Measurements from ENCODE around the gene STK36. TPM values are rescaled to one million over a fixed set of nuclear protein-coding genes. Genes with fewer than 3 reads are reported as not detected.

The STK36 gene
- polyA plus RNA-seq, 1 experiment: 53.1 TPM

GRCh38 chr2:218732052-218732760, 60.3 kb downstream of the STK36 start:
- DNase-seq (ENCODE audit: low read depth, low spot score): no peak
- POLR2A ChIA-PET: interaction anchor here (1.1 to 1.5 kb wide), 4 partner anchors 10 to 77 kb away, joined by 4 to 7 read pairs (median 7); partner anchors contain the start of genes CYP27A1 and TTLL4
- H3K4me3 ChIP-seq (ENCODE audit: low read depth, low read length): no peak overlapping the region
- no peak for TF ChIP-seq CTCF (IDR thresholded peaks at IDR 0.05; ENCODE audit: low read depth, low read length)
- peak overlapping the region; percentile 95 for H3K27ac ChIP-seq (ENCODE audit: low read depth, low read length)
- peaks cover 4% of the 10 kb centered on the region; the same call in 1 of the 2 replicates for H3K9me3 ChIP-seq (ENCODE audit: control insufficient read depth, insufficient read depth, low read length)
- no peaks in the 10 kb centered on the region for H3K27me3 ChIP-seq (ENCODE audit: control insufficient read depth, insufficient read depth, low read length)
- CTCF ChIA-PET: interaction anchor here (0.6 to 2.6 kb wide), 9 partner anchors 11 to 248 kb away, joined by 3 to 22 read pairs (median 3); partner anchors contain the start of gene TTLL4

DNA sequence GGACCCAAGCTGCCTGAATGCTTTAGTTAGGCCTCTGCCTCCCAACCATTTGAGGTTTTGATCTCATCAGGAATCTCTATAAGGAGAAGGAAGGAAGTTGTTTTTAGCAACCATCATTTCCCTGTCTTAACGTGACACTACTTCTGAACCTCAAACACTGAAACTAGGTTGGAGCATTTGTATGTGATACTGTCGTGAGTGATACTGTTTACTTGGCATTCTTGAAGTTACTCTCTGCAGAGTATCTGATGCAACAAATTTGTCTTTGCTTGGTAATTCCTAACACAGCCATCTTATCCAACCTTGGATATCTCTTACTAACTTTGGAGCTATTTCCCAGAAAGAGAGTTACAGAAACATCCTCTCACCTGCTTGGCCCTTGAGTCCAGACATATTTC, 60.9 kb downstream of the STK36 start:
- no peak for TF ChIP-seq CTCF (IDR thresholded peaks at IDR 0.05; ENCODE audit: low read depth, low read length)
- Histone ChIP-seq H3K4me3 (ENCODE audit: low read depth, low read length) (no peak overlapping the region), H3K9me3 (ENCODE audit: control insufficient read depth, insufficient read depth, low read length) (no peaks in the 10 kb centered on the region), H3K27ac (ENCODE audit: low read depth, low read length) (peak overlapping the region; percentile 95), H3K27me3 (ENCODE audit: control insufficient read depth, insufficient read depth, low read length) (no peaks in the 10 kb centered on the region)
- no peak for DNase-seq (ENCODE audit: low read depth, low spot score)
- ChIA-PET POLR2A (no interaction called here), CTCF (interaction anchor here (0.8 to 2.6 kb wide), 4 partner anchors 22 to 247 kb away, joined by 3 to 22 read pairs (median 11); partner anchors contain the start of gene TTLL4)

DNA sequence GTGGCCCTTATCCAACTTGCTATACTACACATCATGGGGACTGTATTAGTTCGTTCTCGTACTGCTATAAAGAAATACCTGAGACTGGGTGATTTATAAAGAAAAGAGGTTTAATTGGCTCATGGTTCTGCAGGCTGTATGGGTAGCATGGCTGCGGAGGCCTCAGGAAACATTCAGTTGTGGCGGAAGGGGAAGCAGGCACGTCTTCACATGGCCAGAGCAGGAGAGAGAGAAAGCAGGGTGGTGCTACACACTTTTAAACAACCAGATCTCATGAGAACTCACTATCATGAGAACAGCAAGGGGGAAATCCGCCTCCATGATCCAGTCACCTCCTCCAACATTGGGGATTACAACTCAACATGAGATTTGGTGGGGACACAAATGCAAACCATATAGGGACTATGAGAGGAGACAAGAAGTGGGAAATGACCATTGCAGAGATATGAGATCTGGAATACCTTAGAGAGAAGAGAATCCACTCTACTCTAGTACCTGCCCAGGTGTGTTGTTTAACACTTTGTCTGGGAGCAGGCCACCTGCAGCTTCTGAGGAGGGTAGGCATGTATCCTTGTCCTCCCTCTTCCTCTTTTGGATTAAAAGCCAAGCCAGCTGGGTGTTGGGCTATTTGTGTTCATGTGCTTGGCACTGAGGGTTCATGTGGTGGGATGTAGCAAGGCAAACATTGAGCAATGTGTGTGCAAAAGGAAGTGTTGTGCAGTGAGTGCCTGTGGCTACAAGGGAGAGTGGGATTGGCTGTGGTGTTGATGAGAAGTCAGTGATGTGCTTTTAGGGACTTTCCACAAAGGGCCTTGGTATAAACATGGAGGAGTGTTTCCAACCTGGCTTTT, 61.5 kb downstream of the STK36 start:
- H3K27ac ChIP-seq (ENCODE audit: low read depth, low read length): peak overlapping the region; percentile 95
- POLR2A ChIA-PET: no interaction called here

GRCh38 chr2:218734190-218734975, 62.5 kb downstream of the STK36 start:
- ChIA-PET POLR2A (interaction anchor here (0.8 kb wide), 1 partner anchor 24 kb away, joined by 3 read pairs; the partner anchor contains the start of gene TTLL4), CTCF (interaction anchor here (1.4 kb wide), 1 partner anchor 24 kb away, joined by 3 read pairs; no protein-coding TSS in a partner anchor)
- peak overlapping the region; percentile 52 for H3K27ac ChIP-seq (ENCODE audit: low read depth, low read length)
- TF ChIP-seq CTCF (IDR thresholded peaks at IDR 0.05; ENCODE audit: low read depth, low read length): no peak
- no peak overlapping the region for H3K4me3 ChIP-seq (ENCODE audit: low read depth, low read length)
- DNase-seq (ENCODE audit: low read depth, low spot score): no peak
- H3K9me3 ChIP-seq (ENCODE audit: control insufficient read depth, insufficient read depth, low read length): no peaks in the 10 kb centered on the region
- H3K27me3 ChIP-seq (ENCODE audit: control insufficient read depth, insufficient read depth, low read length): no peaks in the 10 kb centered on the region

More for the DNA sequence above, 61.5 kb downstream of the STK36 start:
- H3K9me3 ChIP-seq (ENCODE audit: control insufficient read depth, insufficient read depth, low read length): no peaks in the 10 kb centered on the region
- no peak for DNase-seq (ENCODE audit: low read depth, low spot score)
- H3K4me3 ChIP-seq (ENCODE audit: low read depth, low read length): no peak overlapping the region
- no peak for TF ChIP-seq CTCF (IDR thresholded peaks at IDR 0.05; ENCODE audit: low read depth, low read length)
- CTCF ChIA-PET: interaction anchor here (0.8 to 2.6 kb wide), 2 partner anchors 46 to 114 kb away, joined by 3 to 19 read pairs; no protein-coding TSS in a partner anchor
- no peaks in the 10 kb centered on the region for H3K27me3 ChIP-seq (ENCODE audit: control insufficient read depth, insufficient read depth, low read length)

All from AG04450 (cell line).